Measurements from ENCODE around the gene ZNF469.

Gene ZNF469, protein sequence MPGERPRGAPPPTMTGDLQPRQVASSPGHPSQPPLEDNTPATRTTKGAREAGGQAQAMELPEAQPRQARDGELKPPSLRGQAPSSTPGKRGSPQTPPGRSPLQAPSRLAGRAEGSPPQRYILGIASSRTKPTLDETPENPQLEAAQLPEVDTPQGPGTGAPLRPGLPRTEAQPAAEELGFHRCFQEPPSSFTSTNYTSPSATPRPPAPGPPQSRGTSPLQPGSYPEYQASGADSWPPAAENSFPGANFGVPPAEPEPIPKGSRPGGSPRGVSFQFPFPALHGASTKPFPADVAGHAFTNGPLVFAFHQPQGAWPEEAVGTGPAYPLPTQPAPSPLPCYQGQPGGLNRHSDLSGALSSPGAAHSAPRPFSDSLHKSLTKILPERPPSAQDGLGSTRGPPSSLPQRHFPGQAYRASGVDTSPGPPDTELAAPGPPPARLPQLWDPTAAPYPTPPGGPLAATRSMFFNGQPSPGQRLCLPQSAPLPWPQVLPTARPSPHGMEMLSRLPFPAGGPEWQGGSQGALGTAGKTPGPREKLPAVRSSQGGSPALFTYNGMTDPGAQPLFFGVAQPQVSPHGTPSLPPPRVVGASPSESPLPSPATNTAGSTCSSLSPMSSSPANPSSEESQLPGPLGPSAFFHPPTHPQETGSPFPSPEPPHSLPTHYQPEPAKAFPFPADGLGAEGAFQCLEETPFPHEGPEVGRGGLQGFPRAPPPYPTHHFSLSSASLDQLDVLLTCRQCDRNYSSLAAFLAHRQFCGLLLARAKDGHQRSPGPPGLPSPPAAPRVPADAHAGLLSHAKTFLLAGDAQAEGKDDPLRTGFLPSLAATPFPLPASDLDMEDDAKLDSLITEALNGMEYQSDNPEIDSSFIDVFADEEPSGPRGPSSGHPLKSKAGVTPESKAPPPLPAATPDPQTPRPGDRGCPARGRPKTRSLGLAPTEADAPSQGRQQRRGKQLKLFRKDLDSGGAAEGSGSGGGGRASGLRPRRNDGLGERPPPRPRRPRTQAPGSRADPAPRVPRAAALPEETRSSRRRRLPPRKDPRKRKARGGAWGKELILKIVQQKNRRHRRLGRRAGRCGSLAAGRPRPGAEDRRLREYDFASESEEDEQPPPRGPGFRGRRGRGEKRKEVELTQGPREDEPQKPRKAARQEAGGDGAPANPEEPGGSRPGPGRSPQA (N-terminal part only)

DNA sequence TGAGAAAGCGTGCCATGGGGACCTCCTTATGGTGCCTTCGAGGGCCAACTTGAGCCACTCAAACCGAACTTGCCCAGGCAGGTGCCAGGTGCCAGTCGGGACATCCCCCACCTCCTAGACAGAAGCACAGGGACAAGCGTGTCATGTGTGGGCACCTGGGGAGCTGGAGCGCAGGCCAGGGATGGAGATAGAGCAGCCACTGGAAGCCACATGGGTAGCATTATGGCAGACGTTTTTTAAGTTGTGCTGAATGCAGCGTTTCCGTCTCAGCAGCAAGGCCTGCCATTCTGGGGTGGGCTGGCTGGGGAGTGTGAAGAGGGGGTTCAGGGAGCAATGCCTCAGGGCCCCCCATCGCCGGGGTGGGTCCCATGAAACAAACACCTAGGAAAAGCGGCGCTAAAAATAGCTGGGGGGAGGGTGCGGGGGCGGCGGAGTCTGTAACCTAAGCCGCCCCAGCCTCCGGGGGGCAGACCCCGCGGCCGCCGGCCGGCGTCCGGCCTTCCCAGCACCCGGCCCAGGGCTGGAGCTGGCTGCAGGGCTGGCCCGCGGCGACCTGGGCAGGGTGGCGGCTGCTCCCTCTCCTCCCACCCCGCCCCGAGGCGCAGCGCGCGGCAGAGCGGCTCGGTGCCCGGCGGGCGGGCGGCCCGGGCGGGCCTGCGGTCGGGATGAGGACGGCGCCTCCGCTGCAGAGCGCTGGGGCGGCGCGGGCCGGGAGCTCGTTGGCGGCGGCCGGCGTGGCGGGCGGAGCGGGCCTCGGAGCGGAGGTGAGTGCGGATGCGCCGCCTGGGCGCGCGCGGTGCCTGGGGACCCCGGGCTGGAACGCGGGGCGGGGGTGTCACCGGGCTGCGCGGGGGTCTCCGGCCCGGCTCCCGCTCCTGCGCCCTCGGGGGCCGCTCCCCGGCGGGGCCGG is at the start of gene ZNF469:
TSS of gene ZNF469 (plus strand) at position 469 of the 910 bp plus-strand sequence. CDS start 44,512 bp downstream, outside the sequence.
- DNase-seq, result peak; percentile 10

DNA sequence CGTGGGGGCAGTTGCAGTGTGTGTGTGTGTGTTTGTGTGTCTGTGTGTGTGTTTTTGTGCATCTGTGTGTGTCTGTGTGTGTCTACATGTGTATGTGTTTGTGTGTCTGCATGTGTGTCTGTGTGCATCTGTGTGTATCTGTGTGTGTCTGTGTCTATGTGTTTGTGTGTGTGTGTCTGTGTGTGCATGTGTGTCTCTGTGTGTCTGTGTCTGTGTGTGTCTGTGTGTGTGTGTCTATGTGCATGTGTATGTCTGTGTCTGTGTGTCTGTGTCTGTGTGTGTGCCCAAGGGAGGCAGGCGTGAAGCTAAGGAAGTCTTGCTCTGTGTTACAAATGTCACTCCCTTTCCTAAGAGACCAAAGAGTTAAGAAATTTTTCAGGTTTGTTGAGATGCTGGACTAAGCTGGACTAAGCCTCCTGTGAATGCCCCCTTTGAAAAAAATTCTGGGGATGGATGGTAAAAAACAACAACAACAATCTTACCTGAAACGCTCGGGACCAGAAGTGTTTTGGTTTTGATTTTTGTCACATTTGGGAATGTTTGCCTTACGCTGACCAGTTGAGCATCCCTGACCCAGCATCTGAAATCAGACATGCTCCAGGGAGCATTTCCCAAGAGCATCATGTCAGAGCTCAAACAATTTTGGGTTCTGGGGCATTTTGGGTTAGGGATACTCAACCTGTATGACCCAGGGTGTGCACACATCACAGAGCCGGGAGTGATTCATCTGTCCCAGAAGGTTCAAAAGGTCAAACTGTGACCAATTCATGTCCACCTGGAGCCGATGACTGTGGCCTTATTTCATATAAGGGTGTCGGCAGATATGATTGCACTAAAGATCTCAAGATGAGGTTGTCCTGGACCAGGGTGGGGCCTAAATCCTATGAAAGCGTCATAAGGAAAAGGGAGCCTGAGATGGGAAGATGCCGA is 48.6 kb upstream of the ZNF469 start:
- no peak for DNase-seq

DNA sequence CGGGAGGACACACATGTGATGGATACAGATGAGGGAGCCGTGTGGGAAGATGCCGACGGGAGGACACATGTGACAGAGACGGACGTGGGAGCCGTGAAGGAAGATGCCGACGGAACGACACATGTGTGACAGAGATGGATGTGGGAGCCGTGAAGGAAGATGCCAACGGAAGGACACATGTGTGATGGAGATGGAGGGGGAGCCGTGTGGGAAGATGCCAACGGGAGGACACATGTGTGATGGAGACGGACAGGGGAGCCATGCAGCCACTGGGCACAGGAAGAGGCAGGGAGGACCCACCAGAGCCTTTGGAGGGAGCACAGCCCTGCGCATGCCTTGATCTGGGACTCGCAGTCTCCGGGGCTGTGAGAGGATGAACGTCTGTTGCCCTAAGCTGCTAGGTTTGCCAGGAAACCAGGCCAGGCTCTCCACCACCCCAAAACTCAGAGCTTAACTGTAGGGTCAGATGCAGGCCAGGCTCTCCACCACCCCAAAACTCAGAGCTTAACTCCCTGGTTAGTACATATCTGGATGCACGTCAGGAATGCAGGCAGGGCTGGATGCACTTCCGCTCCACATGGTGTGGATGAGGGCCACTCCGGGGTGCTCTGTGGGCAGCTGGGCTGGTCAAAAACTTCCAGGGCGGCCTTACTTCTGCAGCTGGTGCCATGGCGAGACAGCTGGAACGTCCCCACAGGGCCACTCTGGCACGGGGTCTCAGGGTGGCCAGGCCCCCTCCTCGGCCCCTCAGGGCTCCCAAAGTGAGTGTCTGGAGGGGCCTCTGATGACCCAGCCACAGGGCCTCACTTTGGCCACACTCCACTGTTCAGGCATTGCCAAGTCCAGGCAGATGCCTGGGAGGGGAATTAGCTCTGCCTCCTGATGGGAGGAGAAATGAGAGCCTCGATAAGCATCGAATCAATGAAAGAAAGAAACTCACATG is 47.7 kb upstream of the ZNF469 start:
- no peak for DNase-seq

DNA sequence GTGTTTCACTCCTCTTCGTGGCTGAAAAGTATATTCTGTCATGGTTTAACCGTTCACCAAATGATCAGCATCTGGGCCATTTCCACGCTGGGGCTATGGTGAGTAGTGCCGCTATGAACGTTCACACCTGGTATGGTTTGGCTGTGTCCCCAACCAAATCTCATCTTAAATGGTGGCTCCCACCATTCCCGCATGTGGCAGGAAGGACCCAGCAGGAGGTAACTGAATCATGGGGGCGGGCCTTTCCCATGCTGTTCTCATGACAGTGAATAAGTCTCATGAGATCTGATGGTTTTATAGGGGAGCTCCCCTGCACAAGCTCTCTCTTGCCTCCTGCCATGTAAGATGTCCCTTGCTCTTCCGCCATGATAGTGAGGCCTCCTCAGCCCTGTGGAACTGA is 45.7 kb upstream of the ZNF469 start:
- DNase-seq, result no peak

DNA sequence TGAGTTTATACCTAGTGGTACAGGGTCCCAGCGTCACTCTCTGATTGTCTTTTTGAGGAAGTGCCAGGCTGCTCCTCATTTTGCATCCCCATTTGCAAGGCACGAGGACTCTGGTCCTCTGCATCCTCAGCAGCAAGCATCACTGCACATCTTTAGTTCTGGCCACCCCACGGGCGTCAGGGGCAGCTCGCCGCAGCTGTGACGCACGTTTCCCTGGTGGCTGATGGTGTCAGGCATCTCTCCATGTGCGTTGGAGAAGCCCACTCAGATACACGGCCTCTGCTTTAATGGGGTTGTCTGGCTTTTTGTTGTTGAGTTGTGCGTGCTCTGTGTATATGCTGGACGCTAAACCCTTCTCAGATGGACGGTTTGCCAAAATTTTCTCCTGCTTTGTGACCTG is 45.2 kb upstream of the ZNF469 start:
- DNase-seq, result no peak

DNA sequence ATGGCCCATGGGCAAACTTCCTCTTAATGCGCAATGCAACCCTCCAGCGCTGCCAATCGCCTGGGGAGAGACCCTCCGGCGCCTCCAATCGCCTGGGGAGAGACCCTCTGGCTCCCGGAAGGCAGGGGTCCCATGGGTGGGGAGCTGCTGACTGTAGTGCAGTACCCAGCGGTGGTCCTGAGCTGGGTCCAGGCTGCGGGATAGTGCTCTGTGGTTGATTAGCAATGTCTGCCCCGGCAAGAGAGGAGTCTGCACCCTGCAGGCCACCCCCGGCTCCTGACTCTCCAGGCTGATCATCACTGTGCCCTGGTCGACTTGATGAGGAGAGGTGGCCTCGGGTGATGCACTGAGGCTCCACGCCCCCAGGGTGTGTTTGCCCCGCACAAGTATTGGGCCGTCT is 44.6 kb upstream of the ZNF469 start:
- DNase-seq, result no peak

DNA sequence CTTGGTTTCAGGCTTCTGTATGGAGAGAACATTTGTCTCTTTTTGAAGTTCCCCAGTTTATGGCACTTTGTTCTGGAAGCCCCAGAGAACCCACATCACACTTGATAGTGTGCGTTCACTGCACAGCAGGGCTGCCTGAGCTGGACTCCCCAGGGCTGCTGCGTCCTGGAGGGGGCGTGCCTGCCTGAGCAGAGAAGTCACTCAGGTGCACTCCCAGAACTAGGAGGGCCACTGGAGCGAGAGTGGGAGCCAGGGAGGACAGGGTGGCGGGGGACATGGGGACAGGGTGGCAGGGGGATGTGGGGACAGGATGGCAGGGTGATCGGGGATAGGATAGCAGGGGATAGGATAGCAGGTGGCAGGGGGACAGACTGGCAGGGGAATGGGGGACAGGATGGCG is 43.9 kb upstream of the ZNF469 start:
- DNase-seq, result no peak

DNA sequence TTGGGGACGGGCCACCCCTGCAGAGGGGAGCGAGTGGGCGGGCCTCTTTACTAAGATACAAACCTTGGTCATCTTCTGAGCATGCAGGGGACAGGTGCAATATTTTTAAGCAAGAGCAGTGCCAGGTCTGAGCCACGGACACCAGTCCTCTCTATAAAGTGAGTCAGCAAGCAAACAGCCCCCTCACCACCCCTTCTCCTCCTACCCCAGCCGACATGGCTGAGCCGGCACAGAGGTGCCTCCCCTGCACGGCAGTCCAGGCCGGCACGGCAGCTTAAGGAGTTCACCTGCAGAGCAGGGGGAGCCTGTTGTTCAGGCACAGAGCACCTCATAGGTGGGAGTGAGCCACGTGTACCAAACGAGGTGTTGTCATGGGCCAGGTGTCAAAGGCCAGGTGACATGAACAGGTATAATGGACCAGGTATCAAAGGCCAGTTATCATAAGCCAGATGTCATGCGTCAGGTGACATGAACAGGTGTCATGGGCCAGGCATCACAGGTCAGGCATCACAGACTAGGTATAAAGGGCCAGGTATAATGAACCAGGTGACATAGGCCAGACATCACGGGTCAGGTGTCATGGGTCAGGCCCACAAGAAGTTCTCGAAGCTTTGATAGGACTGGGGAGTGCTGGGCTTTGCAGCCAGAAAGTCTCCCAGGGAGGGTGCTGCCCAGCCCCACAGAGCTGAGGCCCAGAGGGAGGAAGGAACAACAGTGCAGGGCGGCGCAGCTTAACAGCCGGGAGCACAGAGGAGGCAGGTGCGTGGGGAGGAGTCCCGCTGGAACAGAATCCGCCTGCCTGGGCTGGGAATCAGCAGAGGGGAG is 42.6 kb upstream of the ZNF469 start:
- no peak for DNase-seq

DNA sequence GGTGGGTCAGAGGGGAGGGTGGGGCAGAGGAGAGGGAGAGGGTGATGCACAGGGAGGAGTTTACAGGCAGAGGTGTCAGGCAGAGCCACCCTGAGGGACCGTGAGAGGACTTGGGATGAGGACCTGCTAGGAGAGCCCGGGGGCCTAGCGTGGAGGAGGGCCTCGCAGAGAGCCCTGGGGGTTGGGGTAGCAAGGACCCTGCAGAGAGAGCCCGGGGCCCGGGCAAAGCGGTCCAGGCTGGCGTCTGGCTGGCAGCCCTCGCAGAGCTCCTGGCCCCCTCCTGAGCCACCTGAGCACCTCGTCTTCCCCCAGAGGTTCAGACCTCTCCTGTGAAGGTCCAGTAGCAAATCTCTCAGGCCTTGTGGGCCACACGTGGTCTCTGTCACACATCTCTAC is 42.0 kb upstream of the ZNF469 start:
- DNase-seq, result no peak

DNA sequence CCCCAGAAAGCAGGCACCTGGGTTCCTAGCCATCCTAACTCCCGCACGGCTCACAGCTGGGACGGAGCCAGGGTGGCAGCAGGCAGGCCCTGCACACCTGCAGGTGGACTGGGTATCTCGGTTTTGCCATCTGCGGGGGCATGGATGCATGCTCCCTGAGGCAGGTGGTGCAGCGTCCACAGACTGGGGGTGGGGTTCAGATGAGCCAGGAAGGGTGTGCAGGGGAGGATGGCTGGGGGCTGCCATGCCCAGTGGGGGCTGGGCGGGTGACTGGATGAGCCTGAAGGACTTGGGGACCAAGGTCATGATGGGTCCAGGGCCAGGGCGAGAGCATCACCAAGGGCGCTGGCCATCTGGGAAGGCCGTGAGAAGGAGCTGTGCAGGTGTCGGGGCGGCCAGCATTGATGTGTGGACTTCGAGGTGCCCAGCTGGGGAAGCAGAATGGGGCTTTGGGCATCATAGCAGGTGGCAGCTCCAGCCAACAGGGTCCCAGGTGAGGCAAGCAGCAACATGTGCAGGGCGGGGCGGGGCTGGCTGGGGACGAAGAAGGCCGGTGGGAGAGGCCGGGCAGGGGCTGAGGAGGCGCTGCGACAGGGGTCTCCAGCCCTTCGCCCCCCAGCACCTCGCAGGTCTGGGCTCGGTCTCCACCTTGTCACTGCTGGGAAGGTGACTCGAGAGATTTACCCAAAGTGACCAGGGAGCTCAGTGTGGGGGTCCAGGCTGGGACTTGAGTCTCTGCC is 41.0 kb upstream of the ZNF469 start:
- DNase-seq, result no peak

DNA sequence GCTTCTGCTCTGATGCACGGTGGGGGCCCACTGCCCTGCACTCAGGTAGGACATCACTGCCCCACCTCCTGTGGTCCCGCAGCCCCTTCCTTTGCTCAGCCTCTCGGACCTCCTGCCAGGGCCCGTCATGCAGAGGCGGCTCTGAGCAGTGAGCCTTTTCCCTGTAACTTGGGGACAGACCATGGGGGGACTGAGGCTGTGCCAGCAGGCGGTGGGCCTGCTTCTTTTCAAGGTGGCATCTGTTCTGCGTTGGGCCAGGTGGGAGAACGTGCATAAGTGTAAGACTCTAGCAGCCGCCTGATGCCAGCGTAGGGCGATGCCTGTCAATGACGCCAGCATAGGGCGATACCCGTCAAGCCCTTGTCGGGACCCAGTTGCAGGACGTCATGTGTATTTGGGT is 40.3 kb upstream of the ZNF469 start:
- DNase-seq, result no peak

DNA sequence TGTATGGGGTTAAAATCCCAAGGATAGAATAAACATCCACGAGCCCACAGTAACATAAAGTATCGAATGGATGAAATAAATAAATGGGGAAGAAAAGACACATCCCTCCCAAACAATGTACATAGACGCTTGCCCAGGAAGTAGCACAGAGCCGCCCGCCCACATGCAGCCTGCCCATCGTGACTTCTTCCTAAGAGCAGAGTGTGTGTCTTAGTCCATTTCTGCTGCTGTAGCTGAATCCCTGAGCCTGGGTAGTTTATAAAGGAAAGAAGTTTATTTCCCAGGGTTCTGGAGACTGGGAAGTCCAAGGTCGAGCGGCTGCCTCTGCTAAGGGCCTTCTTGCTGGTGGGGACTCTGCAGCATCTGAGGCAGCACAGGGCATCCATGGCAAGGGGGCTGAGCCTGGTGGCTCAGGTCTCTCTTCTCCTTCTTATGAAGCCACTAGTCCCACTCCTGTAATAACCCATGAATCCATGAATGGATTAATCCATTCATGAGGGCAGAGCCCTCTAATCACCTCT is 39.4 kb upstream of the ZNF469 start:
- DNase-seq, result no peak

DNA sequence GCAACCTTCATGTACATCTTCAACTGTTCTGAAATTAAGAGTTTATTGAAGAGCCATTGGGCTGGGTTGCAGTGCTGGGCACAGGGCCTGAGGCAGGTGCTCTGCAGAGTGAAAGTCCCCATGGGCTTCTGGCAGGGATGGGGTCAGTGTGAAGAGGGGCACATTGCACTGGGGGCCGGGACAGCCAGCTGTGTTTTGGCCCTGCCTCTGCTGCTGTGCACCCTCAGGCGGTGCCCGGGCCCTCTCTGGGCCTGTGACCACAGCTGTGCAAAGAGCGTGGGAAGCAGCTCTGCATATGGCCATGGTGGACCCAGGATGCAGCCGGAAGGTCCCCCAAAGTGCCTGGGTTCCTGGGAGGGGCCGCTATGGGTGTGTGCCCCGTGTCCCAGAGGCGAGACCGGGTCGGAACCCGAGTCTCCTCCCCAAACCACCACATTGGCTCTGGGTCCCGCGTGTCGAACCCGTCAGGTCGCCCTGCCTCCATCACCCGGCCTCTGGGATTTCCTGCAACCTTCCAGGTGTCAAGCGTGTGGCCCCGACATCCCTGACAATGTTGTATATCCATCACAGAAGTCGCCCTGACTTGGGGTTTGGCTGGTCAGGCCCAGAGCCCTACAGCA is 38.2 kb upstream of the ZNF469 start:
- DNase-seq, result no peak

DNA sequence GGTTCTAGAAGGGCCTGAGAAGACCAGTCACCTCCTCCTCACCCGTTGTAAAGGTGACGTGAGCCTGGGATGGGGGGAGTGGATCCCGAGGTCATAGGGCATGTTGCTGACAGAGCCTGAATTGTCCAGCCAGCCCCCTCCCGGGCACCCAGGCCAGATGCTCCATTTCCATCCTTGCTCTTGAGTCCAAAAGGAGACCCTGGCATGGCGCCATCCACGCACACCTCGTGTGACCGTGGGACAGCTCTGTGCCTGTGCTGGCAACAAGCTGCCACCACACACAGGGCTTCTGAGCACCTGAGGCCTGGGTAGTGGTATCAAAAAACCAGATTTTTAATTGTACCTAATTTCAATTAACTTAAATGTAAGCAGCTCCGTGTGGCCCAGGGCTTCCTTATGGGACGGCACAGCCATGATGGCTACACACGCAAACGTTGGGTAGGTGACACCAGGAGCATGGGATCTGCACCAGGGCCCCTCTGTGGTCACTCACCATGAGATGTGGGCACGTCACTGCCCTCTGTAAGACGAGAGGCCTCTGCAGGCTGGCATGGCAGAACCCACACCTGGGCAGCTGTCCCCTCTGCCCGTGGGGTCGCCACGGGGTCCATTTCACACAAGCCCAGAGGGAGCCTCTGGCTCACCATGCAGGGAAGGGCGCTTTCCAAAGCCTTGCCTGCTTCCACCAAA is 37.6 kb upstream of the ZNF469 start:
- no peak for DNase-seq

DNA sequence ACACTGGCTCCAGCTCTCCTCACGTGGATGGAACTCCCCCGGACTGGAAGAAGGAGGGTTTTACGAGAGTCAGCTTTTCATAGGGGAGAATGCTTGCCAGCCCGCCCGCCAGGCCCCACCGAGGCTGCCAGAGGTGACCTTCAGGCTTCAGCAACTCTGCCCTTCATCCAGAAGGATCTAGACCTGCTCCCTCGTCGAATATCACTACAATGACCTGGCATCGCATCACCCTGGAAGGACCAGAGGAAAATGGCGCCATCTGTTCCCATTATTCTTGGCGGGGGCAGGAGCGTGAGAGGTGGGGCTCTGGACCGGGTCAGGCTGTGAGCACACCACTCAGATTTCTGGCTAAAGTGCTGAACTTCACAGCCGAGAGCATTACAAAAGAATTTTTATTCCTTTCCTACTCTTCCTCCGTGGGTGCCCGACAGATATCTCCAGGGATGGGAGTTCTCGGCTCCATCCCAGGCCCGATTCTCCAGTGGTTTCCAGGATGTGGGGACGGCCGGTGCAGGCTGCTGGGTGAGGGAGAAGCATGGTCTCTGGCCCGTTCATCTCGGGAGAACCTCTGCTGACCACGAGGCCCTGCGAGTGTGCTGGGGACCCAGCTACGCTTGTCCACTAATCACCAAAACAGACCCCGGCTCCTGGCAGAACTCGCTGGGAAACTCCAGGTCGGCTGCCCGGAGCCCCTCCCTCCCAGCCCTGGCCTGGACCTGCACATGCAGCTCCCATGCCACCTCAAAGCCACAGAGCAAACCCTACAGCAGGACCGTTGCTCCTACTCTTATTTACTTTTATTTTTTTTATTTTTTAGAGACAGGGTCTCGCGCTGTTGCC is 36.8 kb upstream of the ZNF469 start:
- no peak for DNase-seq
